ENCODE measurements around the gene PLA2G4E.
A peak's percentile ranks its signal among the peaks of the same experiment; 100 is the strongest.

The PLA2G4E gene, protein sequence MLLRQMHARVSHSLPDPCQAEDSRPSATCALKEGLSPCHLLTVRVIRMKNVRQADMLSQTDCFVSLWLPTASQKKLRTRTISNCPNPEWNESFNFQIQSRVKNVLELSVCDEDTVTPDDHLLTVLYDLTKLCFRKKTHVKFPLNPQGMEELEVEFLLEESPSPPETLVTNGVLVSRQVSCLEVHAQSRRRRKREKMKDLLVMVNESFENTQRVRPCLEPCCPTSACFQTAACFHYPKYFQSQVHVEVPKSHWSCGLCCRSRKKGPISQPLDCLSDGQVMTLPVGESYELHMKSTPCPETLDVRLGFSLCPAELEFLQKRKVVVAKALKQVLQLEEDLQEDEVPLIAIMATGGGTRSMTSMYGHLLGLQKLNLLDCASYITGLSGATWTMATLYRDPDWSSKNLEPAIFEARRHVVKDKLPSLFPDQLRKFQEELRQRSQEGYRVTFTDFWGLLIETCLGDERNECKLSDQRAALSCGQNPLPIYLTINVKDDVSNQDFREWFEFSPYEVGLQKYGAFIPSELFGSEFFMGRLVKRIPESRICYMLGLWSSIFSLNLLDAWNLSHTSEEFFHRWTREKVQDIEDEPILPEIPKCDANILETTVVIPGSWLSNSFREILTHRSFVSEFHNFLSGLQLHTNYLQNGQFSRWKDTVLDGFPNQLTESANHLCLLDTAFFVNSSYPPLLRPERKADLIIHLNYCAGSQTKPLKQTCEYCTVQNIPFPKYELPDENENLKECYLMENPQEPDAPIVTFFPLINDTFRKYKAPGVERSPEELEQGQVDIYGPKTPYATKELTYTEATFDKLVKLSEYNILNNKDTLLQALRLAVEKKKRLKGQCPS

DNA sequence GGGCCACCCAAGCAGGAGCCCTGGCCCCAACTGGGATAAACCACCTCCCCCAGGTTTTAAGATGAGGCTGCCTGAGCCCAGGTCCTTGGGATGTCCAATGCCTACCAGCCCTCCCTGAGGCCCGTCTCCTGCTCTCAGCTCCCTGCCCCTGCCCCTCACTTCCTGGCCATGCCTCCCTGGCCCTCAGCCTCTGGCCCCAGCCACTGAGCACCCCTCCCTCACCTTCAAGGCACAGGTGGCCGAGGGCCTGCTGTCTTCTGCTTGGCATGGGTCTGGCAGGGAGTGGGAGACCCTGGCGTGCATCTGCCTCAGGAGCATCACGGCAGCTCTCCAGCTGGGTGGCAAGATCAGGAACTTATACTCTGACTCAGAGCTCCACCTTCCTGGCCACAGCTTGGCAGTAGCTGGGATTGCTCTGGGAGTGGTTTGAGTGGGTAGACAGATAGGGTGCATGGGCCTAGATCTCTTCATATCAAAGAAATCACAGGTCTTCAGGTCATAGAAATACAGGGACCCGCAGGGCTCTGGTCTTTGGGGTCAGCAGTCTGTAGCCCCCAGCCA, at the start of gene PLA2G4E:
Gene PLA2G4E, minus strand, starts transcription at position 330 of the 561 bp plus-strand sequence. Its CDS starts 12 bp downstream, at position 318.
- DNase-seq = peak; percentile 9

DNA sequence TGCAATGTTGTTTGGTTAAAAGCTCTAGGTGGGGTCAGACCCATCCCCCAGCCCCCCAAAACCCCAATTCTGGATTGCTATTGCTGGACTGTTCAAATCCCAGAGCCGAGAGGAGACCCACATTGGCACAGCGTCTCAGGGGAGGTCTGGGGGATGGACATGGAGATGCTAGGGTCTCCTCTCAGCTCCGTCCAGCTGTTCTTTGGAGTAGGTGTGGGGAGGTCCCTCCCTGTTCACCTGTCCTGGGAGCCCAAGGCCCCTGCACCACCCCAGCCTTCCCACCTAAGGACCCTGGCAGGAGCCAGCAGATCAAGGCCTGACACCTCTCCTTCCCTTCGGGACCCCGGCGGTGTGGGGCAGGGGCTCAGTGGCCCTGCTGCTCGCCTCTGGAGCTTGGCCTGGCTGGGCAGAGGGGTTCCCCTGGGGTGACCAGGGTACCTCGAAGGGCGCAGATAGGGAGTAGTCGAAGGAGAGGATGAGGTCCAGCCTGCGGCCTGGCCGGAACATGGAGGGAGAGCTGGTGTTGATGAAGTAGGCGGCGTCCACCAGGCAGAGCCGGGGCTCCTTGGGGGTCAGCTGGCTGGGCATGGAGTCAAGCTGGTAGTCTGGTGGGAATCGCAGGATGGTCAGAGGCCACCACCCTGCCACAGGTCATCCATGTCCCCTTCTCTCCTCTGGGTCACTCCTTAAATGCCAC, 49.6 kb upstream of the PLA2G4E start:
- DNase-seq = no peak

DNA sequence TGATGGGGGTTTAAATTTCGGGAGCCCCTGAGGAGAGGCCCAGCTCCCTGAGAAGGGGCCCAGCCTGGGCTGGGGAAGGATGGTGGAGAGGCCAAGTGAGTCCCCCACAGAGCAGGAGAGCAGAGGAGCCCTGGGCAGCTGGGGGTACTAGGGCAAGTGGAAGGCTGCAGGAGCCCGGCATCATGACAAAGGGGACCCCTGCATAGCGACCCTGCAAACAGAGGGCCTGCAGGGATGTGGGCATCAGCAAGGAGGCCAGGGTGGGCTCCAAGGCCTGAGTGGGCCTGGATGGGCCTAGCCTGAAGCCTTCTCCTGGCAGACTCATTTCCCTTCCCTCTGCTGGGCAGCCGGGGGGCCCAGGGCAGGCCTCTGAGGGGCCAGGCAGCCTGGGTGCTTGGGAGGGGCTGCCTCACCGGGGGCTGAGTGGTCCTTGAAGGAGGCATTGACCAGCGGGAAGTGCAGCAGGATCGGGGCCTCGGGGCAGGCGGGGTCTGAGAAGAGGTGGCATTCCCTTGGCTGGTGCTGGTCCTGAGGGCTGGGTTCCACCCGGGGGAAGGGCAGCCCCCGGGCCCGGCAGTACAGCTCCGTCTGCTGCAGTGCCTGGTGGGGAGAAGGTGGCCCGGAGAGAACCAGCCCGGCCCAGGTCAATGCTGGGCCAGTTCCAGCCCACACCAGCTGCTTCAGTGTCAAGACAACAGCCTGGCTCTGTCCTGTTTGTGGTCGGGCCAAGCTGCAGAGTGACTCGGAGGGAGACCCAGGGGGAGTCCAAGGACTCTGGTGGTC, 48.8 kb upstream of the PLA2G4E start:
- no peak for DNase-seq

DNA sequence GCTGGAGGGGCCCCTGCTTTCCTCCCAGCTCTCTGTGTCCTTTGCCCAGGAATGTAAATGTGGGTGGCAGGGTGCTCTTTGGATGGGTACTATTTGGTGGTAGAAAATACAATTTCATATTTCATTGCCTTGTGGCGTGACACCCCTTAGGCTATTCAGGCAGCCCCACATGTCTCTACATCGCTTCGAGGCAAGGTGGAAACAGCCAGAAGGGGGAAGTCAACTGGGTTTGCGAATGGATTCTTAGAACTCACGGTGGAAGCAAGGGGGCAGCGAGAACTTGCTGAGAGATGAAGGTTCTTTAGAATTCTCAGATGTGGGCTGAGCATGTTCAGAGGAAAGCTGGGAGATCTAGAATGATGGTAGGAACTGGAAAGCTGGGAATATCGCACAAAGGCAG, 48.2 kb upstream of the PLA2G4E start:
- DNase-seq = peak; percentile 35

DNA sequence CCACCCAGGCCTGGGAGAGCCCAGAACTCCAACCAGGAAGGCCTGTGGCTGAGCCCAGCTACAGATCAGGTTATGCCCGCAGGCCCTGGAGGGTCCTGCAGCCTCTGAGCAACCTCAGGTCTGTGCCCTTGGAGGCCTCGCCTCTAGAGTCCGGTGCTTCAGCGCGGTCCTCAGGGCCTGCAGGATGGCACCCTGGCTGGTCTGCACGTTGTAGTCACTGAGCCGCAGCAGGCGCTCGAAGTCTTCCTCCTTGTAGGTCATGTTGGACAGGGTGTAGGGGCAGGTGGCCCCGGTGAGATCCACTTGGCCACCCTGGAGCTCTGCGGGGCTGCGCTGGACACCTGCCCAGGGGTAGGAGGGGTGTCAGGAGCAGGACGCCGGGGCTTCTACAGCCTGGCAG, 47.8 kb upstream of the PLA2G4E start:
- no peak for DNase-seq

DNA sequence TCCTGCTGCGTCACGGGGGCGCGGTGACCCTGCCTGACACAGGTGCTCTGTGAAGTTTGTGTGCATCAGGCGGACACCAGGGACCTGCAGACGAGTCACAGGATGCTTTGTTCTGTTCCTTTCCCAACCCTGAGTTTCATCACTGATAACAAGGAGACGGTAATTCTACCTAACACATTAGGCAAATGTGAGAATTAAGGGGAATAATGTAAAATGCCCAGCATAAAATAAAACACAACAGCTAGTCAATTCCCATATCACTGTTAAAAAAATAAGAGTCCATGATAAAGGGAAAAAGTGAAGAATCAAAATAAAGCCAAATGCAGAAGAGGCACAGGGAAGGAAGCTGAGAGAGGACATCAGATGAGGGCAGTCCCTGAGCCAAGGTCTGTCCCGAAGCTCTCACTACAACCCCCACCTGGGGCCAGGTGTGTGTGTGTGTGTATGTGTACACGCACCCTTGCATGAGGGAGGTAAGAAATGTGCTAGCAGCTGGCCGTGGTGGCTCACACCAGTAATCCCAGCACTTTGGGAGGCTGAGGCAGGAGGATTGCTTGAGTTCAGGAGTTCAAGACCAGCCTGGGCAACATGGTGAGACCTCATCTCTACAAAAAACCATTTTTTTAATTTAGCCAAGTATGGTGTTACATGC, 46.0 kb upstream of the PLA2G4E start:
- DNase-seq = no peak

DNA sequence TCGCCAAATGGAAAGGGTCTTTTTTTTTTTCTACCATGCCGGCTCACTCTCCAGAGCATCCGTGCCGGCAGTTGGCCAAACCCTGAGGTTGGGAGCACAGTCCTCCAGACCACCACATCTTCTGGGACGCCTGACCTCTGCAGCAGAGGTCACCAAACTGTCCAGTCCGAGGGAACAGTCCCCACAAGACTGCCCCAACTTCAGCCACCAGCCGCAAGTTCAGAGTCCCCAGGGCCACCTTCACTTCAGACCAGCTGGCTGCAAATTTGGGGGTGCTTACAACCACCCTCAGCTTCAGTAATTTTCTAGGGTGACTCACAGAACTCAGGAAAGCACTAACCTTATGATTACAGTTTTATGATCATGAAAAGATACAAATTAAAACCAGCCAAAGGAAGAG, 44.6 kb upstream of the PLA2G4E start:
- no peak for DNase-seq

DNA sequence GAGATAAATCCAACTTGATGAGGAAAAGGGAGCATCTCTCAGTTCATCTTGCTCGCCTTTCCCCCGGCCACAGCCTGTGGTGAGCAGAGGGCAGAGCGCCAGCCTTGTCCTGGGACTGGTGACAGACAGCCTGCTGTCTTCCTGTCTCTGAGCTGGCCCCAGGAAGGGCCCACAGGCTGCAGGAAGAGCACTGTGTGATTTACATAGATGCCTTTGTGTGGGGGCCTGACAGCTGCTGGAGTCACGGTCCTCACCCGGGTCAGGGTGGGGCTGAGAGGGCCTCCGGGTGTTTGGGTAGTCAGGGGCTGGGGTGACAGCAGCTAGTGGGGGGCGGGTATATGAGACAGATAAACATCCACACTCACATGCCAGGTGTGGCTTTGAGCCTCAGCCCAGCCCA, 44.2 kb upstream of the PLA2G4E start:
- peak; percentile 49 for DNase-seq

DNA sequence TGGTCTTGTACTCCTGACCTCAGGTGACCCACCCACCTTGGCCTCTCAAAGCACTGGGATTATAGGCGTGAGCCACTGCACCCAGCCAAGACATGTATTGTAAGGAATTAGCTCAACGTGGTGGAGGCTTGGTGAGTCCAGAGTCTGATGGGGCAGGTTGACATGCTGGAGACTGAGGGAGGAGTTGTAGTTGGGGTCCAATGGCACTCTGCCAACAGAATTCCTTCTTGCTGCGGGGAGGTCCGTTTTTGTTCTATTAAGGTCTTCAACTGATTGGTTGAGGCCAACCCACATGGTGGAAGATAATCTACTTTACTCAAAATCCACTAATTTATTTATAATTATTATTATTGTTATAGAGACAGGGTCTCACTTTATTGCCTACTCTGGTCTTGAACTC, 43.4 kb upstream of the PLA2G4E start:
- DNase-seq = no peak

DNA sequence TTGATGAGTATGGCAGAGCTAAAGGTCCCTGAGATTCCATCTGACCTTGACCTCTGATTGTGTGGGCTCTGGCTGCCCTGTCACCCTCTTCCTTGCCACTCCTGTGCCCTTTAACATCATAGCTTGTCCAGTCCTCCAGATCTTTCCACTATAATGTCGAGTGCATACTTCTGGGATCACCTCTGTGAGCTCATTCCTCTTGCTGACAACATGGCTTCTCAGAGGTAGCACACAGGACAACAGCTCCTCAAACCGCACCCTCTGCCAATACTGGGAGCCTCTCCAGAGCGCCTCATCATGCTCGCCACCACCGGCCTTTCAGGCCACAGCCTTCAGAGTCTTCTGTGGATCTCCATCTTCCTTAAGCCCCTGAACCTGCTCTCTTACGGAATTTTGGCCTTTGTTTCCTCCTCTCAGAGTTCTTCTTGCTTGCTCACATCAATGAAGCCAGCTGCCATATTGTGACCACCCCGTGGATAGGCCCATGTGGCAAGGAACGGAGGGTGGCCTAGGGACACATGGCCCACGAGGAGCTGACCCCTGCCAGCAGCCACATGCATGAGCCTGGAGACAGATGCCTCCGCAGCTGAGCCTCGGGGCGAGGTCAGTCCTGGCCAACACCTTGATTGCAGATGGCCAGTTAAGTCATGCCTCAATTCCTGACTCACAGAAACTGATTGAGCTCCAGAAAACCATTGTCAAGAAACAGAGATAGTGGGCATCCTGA, 42.4 kb upstream of the PLA2G4E start:
- DNase-seq = no peak

DNA sequence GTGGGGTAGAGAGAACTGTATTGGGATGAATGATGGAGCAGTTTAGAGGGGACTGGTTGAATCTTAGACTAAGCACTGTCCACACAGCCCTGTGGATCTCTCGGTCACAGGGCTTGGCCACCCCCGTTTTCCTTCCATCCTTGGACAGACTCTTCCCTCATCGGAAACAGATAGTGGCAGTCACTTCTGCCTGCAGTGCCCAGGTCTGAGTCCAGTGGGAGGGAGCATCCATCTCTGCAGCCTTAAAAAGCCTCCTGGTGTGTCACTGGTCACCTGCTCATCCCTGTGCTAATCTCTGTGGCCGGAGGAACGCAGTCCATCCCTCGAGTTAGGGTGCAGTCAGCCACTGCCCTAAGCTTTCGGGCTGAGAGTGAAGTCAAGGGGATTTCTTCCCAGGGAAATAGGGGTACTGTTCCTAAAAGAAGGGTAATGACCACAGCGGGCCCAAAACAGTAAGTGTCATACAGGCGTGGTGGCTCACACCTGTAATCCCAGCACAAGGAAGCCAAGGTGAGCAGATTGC, 41.5 kb upstream of the PLA2G4E start:
- DNase-seq = no peak

DNA sequence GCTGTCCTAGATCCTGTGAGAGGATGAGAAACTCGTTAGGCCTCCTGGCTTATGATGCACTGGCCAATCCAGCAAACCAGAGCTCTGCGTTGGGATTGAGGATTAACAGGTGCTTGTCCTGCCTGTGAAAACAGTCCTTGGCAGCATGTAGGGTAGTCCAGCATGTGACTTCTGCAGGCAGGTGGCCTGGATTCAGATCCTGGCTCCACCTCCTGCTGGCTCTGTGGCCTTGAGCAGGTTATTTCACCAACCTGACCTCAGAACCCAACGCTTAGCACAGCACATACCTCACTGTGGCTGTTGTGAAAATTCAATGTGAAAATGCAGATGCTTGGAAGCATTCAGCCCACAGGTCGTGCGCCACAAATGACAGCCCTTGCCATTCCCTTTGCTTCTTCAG, 40.0 kb upstream of the PLA2G4E start:
- no peak for DNase-seq

DNA sequence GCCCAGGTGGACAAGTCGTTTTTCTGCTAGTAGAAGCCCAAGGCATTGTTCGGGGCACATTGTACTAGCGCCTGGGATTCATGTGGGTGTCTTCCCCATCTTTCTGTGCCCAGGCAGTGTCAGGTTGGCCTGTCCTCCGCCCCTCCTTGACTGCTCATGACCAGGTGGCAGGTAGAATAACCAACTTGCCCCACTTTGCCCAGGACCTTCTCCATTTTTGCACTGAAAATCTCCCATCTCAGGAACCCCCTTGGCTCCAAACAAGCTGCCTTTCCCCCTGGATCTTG, 39.6 kb upstream of the PLA2G4E start:
- DNase-seq = no peak

DNA sequence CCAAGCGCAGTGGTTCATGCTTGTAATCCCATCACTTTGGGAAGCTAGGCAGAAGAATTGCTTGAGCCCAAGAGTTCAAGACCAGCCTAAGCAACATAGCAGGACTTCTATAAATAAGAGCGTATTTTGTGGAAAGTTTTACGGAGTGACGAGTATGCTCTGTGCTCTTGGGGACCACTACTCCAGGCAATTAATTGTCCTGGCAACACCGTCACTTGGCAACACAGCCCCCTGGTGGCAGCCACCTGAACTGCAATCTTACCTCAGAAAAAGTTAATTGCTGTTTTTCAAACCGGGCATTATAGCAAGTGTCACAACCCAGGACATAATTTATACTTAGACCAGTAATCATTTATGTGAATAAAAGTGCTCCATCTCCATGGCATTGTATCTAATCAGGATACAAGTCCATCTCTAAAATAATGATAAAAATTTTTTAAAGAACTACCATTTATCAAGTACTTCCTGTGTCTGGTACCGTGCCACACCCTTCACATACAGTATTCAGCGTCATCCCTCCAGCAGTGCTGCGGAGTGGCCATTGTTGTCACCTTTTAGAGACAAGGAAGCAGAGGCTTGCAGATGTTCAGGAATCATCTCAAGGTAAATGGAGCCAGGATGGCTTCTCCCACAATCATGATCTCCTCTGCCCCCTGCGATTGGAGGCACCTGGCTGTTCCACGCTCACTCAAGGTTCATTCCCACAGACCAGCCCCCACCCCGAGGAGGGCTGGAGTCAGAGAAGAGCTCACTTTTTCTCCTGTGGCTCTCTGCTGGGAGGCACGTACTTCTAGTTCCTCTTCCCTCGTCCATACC, 39.0 kb upstream of the PLA2G4E start:
- DNase-seq = peak; percentile 73

DNA sequence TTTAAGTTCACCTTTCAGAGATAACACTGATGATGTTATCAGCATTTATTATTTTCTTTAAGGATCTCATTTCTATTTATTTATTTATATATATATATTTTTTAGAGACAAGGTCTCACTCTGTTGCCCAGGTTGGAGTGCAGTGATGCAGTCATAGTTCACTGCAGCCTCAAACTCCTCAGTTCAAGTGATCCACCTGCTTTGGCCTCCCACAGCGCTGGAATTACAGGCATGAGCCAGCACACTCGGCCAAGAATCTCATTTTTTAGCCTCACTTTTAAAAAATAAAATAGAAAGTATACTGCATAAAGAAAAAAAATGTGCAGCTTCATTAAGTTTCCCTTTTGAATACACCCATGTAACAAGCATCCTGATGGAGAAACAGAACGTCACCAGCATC, 37.9 kb upstream of the PLA2G4E start:
- DNase-seq = no peak

DNA sequence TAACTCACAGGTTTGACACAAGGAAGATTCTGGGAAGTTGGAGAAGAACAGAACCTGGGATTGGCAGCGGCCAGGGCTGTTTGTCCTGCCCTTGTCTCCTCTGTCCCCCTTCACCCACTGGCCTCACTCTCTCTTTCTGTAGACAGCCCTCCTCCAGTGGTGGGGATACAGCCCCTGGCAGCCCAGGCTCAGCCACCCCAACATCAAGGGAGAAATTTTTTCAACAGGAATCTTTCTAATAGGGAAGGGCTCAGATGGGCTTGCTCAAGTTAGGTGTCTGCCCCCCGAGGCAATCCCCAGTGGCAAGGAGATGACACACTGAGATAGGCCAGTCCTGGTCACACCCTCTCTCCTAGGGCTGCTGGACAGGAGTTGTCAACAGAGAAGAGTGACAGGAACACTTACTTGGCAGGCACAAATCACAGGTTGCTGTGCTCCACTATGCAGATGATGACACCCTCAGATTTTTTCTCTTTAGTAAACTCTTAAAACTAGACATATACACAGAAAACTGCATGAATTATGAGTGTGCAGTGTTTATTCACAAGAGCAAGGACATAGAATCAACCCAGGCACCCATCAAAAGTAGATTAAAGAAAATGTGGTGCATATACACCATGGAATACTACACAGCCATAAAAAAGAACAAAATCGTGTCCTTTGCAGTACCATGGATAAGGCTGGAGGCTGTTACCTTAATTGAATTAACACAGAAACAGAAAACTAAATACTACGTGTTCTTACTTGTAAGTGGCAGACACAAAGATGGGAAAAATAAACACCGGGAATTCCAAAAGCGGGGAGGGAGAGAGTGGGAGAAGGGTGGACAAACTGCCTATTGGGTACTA, 37.2 kb upstream of the PLA2G4E start:
- no peak for DNase-seq

DNA sequence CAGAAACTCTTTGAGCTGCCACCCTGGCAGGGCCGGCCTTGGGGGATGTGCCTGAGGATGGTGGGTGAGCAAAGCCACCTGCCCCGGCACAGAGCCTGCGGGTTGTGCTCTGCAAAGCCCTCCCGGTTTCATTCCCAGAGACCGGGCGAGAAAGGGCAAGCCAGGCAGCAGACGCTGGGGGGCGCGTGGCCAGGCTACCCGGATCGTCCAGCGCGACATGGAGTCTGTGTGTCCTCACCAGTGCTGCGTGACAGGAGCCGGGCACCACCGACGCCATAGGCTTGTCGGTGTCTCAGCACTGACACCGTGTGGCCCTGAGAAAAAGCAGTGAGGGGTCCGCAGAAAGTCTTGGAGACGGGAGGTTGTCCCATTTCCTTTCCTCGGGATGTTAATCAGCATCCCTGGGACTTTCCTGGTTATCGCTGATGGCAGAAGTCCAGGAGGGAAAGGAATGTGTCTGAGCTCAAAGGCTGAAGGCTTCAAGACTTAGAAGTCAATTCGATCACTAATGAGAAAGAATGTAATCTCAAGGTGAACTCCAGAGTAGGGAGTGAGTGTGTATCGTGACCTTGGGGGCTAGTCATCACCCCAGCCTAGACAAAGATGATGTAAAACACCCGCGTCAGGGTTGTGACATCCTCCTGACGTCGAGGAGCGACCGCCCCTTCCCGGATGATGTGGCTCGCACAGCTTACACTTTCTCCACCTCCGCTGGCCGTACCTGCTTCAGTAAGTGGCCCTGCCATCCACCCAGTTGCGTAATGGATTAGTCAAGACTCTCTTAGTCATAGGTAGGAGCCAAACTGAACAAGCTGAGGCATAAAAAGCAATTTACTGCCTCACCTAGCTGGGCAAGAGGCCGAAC, 36.3 kb upstream of the PLA2G4E start:
- peak; percentile 88 for DNase-seq

DNA sequence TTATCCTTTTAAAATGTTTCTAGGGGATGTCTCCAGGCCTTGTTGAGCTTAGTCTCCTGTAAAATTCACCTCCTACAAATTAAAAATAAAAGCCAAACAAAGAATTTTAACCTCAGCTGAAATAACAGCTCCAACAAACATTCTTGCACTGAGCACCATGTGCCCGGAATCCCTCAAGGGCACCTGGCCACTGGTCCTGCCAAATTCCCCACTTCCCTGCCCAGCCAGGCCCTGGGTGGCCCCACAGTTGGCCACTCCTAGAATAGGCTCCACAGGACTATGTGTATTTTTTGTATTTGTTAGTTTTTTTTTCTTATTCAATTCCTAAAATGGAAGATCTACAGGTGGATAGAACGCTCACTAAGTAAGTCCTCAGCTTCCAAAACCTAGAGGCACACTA, 33.1 kb upstream of the PLA2G4E start:
- no peak for DNase-seq
